ENCODE measurements around the gene LRMDA. TPM values are rescaled to one million over a fixed set of nuclear protein-coding genes. Genes with fewer than 3 reads are reported as not detected.

LRMDA gene
- total RNA-seq, 2 experiments from 2014 or later = not detected

DNA sequence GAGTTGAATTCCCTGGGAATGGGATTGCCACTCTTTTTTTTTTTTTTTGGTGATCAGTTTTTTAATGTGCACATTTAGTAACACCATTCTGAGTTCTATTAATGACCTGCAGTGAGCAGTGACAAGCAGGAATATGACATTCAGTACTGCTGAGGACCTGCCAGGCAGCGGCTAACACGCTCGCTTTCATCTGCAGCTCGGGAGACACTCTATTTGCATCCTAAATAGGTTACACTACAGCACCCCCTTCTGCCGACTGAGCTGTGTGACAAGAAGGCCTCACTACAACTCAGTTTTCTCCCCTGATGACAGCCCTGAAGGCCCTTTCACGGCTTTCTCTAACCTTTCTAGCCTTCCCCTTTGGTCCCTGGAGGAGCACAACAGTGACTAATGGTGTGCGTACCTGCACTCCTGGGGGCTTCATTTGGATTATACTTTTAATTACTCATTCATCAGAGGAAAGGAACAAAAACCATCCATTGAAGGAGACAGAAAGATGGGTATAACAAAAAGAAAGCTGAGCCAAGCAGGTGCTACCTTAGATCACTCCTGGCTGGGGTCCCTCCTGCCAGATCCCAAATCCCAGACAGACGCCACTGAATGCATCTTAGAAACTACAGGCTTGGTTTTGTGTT is 872.4 kb downstream of the LRMDA start:
- ChIA-PET CTCF (ENCODE audit: unreplicated experiment) (no interaction called here), POLR2A (interaction anchor here (0.7 kb wide), 1 partner anchor 56 kb away, joined by 4 read pairs; no protein-coding TSS in a partner anchor)
- no peak for TF ChIP-seq EZH2phosphoT487 (IDR thresholded peaks at IDR 0.05; ENCODE audit: borderline replicate concordance, low read depth, low read length)
- TF ChIP-seq, protein P1, sequence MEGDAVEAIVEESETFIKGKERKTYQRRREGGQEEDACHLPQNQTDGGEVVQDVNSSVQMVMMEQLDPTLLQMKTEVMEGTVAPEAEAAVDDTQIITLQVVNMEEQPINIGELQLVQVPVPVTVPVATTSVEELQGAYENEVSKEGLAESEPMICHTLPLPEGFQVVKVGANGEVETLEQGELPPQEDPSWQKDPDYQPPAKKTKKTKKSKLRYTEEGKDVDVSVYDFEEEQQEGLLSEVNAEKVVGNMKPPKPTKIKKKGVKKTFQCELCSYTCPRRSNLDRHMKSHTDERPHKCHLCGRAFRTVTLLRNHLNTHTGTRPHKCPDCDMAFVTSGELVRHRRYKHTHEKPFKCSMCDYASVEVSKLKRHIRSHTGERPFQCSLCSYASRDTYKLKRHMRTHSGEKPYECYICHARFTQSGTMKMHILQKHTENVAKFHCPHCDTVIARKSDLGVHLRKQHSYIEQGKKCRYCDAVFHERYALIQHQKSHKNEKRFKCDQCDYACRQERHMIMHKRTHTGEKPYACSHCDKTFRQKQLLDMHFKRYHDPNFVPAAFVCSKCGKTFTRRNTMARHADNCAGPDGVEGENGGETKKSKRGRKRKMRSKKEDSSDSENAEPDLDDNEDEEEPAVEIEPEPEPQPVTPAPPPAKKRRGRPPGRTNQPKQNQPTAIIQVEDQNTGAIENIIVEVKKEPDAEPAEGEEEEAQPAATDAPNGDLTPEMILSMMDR (conservative IDR thresholded peaks at IDR 0.05; ENCODE audit: low read length) = peak; percentile 52
- no peak overlapping the region for H3K27ac ChIP-seq (ENCODE audit: low read depth, low read length, poor library complexity, severe bottlenecking)
- H3K4me3 ChIP-seq (ENCODE audit: low read depth, low read length, poor library complexity, severe bottlenecking) = no peak overlapping the region
- H4K20me1 ChIP-seq (ENCODE audit: insufficient read depth, low read length) = no peaks in the 10 kb centered on the region
- no peak overlapping the region for H3K4me2 ChIP-seq (ENCODE audit: low read length)
- no peaks in the 10 kb centered on the region for H3K36me3 ChIP-seq (ENCODE audit: insufficient read depth, low read length)
- no peaks in the 10 kb centered on the region for H3K79me2 ChIP-seq (ENCODE audit: insufficient read depth, low read depth, low read length)
- peak; percentile 22 for DNase-seq (ENCODE audit: low spot score)
- BruUV-seq (replicated peaks) = no TSS peak
- H2AFZ ChIP-seq (ENCODE audit: low read length) = no peak overlapping the region
- H3K9me2 ChIP-seq (ENCODE audit: insufficient read depth, low read length) = no peaks in the 10 kb centered on the region
- no peaks in the 10 kb centered on the region for H3K9me3 ChIP-seq (ENCODE audit: low read length)
- no peaks in the 10 kb centered on the region for H3K4me1 ChIP-seq (ENCODE audit: insufficient read depth, low read length, poor library complexity, severe bottlenecking)
- intact Hi-C loops (cut with micrococcal nuclease; ENCODE audit: unreplicated experiment) = no loop called here

GRCh38 chr10:76305930-76306615 is 874.6 kb downstream of the LRMDA start:
- H3K9me3 ChIP-seq (ENCODE audit: low read length) = no peaks in the 10 kb centered on the region
- no TSS peak for BruUV-seq (replicated peaks)
- H3K4me3 ChIP-seq (ENCODE audit: low read depth, low read length, poor library complexity, severe bottlenecking) = no peak overlapping the region
- DNase-seq (ENCODE audit: low spot score) = no peak
- no peak for TF ChIP-seq EZH2phosphoT487 (IDR thresholded peaks at IDR 0.05; ENCODE audit: borderline replicate concordance, low read depth, low read length)
- TF ChIP-seq, protein P1 (conservative IDR thresholded peaks at IDR 0.05; ENCODE audit: low read length) = no peak
- no peaks in the 10 kb centered on the region for H3K9me2 ChIP-seq (ENCODE audit: insufficient read depth, low read length)
- no peak overlapping the region for H2AFZ ChIP-seq (ENCODE audit: low read length)
- no peaks in the 10 kb centered on the region for H3K4me1 ChIP-seq (ENCODE audit: insufficient read depth, low read length, poor library complexity, severe bottlenecking)
- H3K79me2 ChIP-seq (ENCODE audit: insufficient read depth, low read depth, low read length) = no peaks in the 10 kb centered on the region
- CTCF ChIA-PET (ENCODE audit: unreplicated experiment) = no interaction called here
- H3K36me3 ChIP-seq (ENCODE audit: insufficient read depth, low read length) = no peaks in the 10 kb centered on the region
- no peak overlapping the region for H3K4me2 ChIP-seq (ENCODE audit: low read length)
- POLR2A ChIA-PET = no interaction called here
- intact Hi-C loops (cut with micrococcal nuclease; ENCODE audit: unreplicated experiment) = no loop called here
- no peaks in the 10 kb centered on the region for H4K20me1 ChIP-seq (ENCODE audit: insufficient read depth, low read length)
- no peak overlapping the region for H3K27ac ChIP-seq (ENCODE audit: low read depth, low read length, poor library complexity, severe bottlenecking)

DNA sequence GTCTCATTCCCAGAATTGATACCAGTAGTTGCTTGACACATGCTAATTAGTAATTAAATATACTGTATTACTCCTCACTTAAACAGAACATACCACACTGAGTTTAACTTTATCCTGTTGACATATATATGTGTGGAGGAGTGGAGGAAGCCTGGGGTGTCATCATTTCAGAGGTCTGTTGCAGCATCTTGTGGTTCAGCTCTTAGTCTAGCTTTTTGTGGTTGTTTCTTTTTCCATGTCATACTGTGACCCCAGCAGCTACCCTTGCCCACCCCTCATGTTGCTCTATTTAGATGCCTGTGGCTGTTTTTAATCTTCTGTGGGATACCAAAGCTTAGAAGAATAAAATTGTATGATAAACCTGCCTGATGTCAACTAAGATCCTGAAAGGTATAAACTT is 875.4 kb downstream of the LRMDA start:
- H3K4me1 ChIP-seq (ENCODE audit: insufficient read depth, low read length, poor library complexity, severe bottlenecking) = no peaks in the 10 kb centered on the region
- no peaks in the 10 kb centered on the region for H3K9me3 ChIP-seq (ENCODE audit: low read length)
- H2AFZ ChIP-seq (ENCODE audit: low read length) = no peak overlapping the region
- no peak overlapping the region for H3K4me2 ChIP-seq (ENCODE audit: low read length)
- no peak overlapping the region for H3K27ac ChIP-seq (ENCODE audit: low read depth, low read length, poor library complexity, severe bottlenecking)
- H4K20me1 ChIP-seq (ENCODE audit: insufficient read depth, low read length) = no peaks in the 10 kb centered on the region
- intact Hi-C loops (cut with micrococcal nuclease; ENCODE audit: unreplicated experiment) = no loop called here
- CTCF ChIA-PET (ENCODE audit: unreplicated experiment) = no interaction called here
- POLR2A ChIA-PET = no interaction called here
- H3K4me3 ChIP-seq (ENCODE audit: low read depth, low read length, poor library complexity, severe bottlenecking) = no peak overlapping the region
- no peaks in the 10 kb centered on the region for H3K79me2 ChIP-seq (ENCODE audit: insufficient read depth, low read depth, low read length)
- DNase-seq (ENCODE audit: low spot score) = no peak
- no peaks in the 10 kb centered on the region for H3K9me2 ChIP-seq (ENCODE audit: insufficient read depth, low read length)
- TF ChIP-seq, protein P1 (conservative IDR thresholded peaks at IDR 0.05; ENCODE audit: low read length) = no peak
- TF ChIP-seq EZH2phosphoT487 (IDR thresholded peaks at IDR 0.05; ENCODE audit: borderline replicate concordance, low read depth, low read length) = no peak
- no peaks in the 10 kb centered on the region for H3K36me3 ChIP-seq (ENCODE audit: insufficient read depth, low read length)
- BruUV-seq (replicated peaks) = no TSS peak

All from OCI-LY7 (cell line).